K562 (cell line): Measurements from ENCODE around the gene TMOD3. TPM values are rescaled to one million over a fixed set of nuclear protein-coding genes. Genes with fewer than 3 reads are reported as not detected.

Experiments used
- BACH1 ChIP-seq: fragments of 200-800 bp; sonication (Bioruptor generic); IDR thresholded peaks from 2 replicates; pipeline ENCODE4 v1.6.1; 2016; ENCODE audit warnings: missing genetic modification characterization, missing compliant biosample characterization
- IFI16 ChIP-seq: fragments of 250-450 bp; sonication (Bioruptor Pico); IDR thresholded peaks from 2 replicates; pipeline ENCODE4 v2.1.2; 2022; ENCODE audit warnings: mild to moderate bottlenecking, inconsistent platforms
- JUND ChIP-seq, 2 experiments: IDR thresholded peaks; 2 replicates in 1 of 2; 3 replicates in 1 of 2; pipeline ENCODE4 v1.6.1; 2011; ENCODE audit warnings: borderline replicate concordance in 2 of 2, low read depth in 2 of 2, low read length in 2 of 2, improper control_type of control experiment in 1 of 2, missing biosample characterization in 1 of 2, missing genetic modification characterization in 1 of 2, missing genetic modification reagents in 1 of 2
- MECOM ChIP-seq: fragments of 250-450 bp; sonication (Bioruptor Pico); IDR thresholded peaks from 2 replicates; pipeline ENCODE4 v1.8.0; 2022; ENCODE audit warnings: inconsistent platforms
- MIER1 ChIP-seq: fragments of 450-650 bp; IDR thresholded peaks from 2 replicates; pipeline ENCODE4 v1.6.1; 2016; ENCODE audit warnings: antibody characterized with exemption, mild to moderate bottlenecking, low read depth
- PHB2 ChIP-seq: fragments of 450-650 bp; IDR thresholded peaks from 2 replicates; pipeline ENCODE4 v1.6.1; 2017; ENCODE audit warnings: low read depth
- SMARCC2 ChIP-seq: fragments of 450-650 bp; IDR thresholded peaks from 2 replicates; pipeline ENCODE4 v1.6.1; 2017; ENCODE audit warnings: antibody characterized with exemption, moderate library complexity, mild to moderate bottlenecking, low read depth
- SNRNP70 ChIP-seq: fragments of 200-400 bp; formaldehyde crosslinking; optimal IDR thresholded peaks from 2 replicates; pipeline ENCODE3; 2017; ENCODE audit warnings: low read depth, low read length
- SPI1 ChIP-seq: IDR thresholded peaks from 2 replicates; pipeline ENCODE4 v1.6.1; 2011; ENCODE audit warnings: low read depth, low read length, control low read depth, borderline replicate concordance
- SRSF3 ChIP-seq: fragments of 200-400 bp; formaldehyde crosslinking; IDR thresholded peaks from 2 replicates; pipeline ENCODE4 v1.6.1; 2016; ENCODE audit warnings: mild to moderate bottlenecking, low read length, moderate library complexity; ENCODE audit not compliant: insufficient read depth
- ZNF232 ChIP-seq: sonication (generic); formaldehyde crosslinking; IDR thresholded peaks from 2 replicates; pipeline ENCODE4 v1.8.0; 2022; ENCODE audit warnings: mild to moderate bottlenecking, missing genetic modification reagents
- ZNF324 ChIP-seq: fragments of 250-450 bp; sonication (Bioruptor Pico); IDR thresholded peaks from 2 replicates; pipeline ENCODE4 v1.4.0; 2020; ENCODE audit warnings: mild to moderate bottlenecking
- ZNF79 ChIP-seq: fragments of 250-450 bp; sonication (Bioruptor Pico); IDR thresholded peaks from 2 replicates; pipeline ENCODE4 v1.4.0; 2020; ENCODE audit warnings: low read depth, mild to moderate bottlenecking, moderate library complexity
- polyA plus RNA-seq, 8 experiments: library from polyadenylated mRNA; depleted of rRNA in 4 of 8; stranded (reverse) in 5 of 8; unstranded in 3 of 8; fragments of >200 nt; fragmentation: Nextera tagmentation in 2 of 8; fragmentation: Illumina TruSeq in 1 of 8; extraction: Ambion mirVana in 2 of 8; extraction: Trizol in 1 of 8; gene quantifications; 2 replicates each; pipeline versions ENCODE4 v1.2.1 to v1.2.3, GENCODE V29; 2011 to 2014; ENCODE audit warnings: inconsistent platforms in 1 of 8, missing spikeins in 1 of 8
- total RNA-seq, 7 experiments: library from RNA; depleted of rRNA in 6 of 7; stranded (reverse); fragments of >200 nt in 6 of 7; fragmentation: Illumina TruSeq in 2 of 7; extraction: Trizol in 2 of 7; gene quantifications; 2 replicates each; pipeline versions ENCODE4 v1.2.1 to v1.2.3, GENCODE V29; 2011 to 2021; ENCODE audit warnings: low replicate concordance in 1 of 7
- TF ChIP-seq, protein P1 (sequence below): fragments of 250-450 bp; sonication (Bioruptor Pico); IDR thresholded peaks from 2 replicates; pipeline ENCODE4 v1.5.0; 2021
- TF ChIP-seq, protein P2 (sequence below): fragments of 450-650 bp; formaldehyde crosslinking; IDR thresholded peaks from 2 replicates; pipeline ENCODE4 v1.4.0; 2022; ENCODE audit warnings: mild to moderate bottlenecking, moderate library complexity
- TF ChIP-seq, protein P3 (sequence below): fragments of 450-650 bp; IDR thresholded peaks from 2 replicates; pipeline ENCODE4 v1.7.0; 2016; ENCODE audit warnings: borderline replicate concordance
- TF ChIP-seq, protein P4 (sequence below): fragments of 250-450 bp; sonication (Bioruptor Pico); IDR thresholded peaks from 2 replicates; pipeline ENCODE4 v1.5.0; 2022; ENCODE audit warnings: mild to moderate bottlenecking
- TF ChIP-seq, protein P5 (sequence below), 2 experiments: IDR thresholded peaks; 2 replicates each; pipeline ENCODE4 v1.6.1; 2012; ENCODE audit warnings: improper control_type of control experiment in 2 of 2, low read depth in 2 of 2, low read length in 2 of 2, borderline replicate concordance in 1 of 2

The TMOD3 gene
- total and polyA plus RNA-seq, 9 of the 15 experiments (the other 6 are each of a cell fraction or from before 2014, with no cell fraction given) = 6.8 to 45.0 (median 30.9) TPM

DNA sequence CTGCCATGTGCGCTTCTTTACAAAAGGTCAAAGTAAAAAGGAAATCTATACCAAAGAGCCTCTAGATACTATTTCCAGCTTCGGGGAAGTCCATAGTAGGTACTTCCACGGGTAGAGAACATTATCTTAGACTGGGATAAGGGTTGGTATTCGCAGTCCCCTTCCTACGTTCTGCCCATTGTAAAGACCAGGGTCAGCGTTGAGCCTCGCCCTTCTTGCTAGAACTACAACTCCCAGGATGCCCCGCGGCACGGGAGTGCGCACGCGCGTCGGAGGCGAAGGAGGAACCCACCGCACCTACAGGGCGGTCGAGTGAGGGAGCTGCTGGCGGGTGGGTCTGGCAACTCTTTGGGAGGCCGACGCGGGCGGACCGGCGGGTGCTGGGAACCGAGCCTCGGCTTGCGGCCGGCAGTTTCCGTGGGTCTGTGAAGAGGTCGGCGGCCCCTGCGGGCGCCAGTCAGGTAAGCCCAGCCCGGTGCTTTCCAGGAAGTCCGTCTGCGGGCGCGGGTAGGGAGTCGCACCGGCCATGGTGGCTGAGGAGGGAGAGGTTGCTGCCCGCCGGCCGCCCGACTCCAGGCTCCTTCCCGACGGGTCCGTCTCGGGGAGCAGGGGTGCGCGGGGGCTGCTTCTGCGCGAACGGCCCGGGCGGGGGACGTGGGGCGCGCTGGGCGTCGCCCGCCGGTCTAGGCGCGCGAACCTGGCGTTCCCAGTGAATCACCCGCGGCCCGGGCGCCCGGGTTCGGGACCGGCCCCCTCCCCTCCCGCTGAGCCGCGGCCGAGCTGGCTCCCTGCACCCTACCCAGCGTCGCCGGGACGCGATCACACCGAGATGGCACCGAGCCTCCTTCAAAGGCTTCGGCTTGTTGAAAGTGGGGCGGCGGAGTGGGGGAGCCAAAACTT, at the start of gene TMOD3 (continued):
- TF ChIP-seq, protein P1, sequence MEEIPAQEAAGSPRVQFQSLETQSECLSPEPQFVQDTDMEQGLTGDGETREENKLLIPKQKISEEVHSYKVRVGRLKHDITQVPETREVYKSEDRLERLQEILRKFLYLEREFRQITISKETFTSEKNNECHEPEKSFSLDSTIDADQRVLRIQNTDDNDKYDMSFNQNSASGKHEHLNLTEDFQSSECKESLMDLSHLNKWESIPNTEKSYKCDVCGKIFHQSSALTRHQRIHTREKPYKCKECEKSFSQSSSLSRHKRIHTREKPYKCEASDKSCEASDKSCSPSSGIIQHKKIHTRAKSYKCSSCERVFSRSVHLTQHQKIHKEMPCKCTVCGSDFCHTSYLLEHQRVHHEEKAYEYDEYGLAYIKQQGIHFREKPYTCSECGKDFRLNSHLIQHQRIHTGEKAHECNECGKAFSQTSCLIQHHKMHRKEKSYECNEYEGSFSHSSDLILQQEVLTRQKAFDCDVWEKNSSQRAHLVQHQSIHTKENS (CRISPR knock-in tag) = no peak
- no peak for TF ChIP-seq BACH1 (tag)
- TF ChIP-seq IFI16 (CRISPR knock-in tag) = no peak
- TF ChIP-seq SNRNP70 = no peak
- TF ChIP-seq, protein P2, sequence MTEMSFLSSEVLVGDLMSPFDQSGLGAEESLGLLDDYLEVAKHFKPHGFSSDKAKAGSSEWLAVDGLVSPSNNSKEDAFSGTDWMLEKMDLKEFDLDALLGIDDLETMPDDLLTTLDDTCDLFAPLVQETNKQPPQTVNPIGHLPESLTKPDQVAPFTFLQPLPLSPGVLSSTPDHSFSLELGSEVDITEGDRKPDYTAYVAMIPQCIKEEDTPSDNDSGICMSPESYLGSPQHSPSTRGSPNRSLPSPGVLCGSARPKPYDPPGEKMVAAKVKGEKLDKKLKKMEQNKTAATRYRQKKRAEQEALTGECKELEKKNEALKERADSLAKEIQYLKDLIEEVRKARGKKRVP (CRISPR knock-in tag) = no peak
- TF ChIP-seq MECOM (CRISPR knock-in tag) = no peak
- TF ChIP-seq PHB2 = no peak
- no peak for TF ChIP-seq SRSF3
- no peak; the same call in 1 of the 2 replicates for TF ChIP-seq SMARCC2
- no peak; the same call in 1 of the 2 replicates for TF ChIP-seq ZNF324 (CRISPR knock-in tag)
- no peak; the same call in 1 of the 2 replicates for TF ChIP-seq JUND (IDR thresholded peaks at IDR 0.05; ENCODE audit: borderline replicate concordance, low read depth, low read length)
- TF ChIP-seq JUND (tag; IDR thresholded peaks at IDR 0.05; ENCODE audit: borderline replicate concordance, low read depth, low read length) = peak; percentile 15; the same call in 1 of the 3 replicates
- TF ChIP-seq SPI1 = peak; percentile 55; the same call in 1 of the 2 replicates
- TF ChIP-seq, protein P3, sequence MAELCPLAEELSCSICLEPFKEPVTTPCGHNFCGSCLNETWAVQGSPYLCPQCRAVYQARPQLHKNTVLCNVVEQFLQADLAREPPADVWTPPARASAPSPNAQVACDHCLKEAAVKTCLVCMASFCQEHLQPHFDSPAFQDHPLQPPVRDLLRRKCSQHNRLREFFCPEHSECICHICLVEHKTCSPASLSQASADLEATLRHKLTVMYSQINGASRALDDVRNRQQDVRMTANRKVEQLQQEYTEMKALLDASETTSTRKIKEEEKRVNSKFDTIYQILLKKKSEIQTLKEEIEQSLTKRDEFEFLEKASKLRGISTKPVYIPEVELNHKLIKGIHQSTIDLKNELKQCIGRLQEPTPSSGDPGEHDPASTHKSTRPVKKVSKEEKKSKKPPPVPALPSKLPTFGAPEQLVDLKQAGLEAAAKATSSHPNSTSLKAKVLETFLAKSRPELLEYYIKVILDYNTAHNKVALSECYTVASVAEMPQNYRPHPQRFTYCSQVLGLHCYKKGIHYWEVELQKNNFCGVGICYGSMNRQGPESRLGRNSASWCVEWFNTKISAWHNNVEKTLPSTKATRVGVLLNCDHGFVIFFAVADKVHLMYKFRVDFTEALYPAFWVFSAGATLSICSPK = no peak
- TF ChIP-seq, protein P4, sequence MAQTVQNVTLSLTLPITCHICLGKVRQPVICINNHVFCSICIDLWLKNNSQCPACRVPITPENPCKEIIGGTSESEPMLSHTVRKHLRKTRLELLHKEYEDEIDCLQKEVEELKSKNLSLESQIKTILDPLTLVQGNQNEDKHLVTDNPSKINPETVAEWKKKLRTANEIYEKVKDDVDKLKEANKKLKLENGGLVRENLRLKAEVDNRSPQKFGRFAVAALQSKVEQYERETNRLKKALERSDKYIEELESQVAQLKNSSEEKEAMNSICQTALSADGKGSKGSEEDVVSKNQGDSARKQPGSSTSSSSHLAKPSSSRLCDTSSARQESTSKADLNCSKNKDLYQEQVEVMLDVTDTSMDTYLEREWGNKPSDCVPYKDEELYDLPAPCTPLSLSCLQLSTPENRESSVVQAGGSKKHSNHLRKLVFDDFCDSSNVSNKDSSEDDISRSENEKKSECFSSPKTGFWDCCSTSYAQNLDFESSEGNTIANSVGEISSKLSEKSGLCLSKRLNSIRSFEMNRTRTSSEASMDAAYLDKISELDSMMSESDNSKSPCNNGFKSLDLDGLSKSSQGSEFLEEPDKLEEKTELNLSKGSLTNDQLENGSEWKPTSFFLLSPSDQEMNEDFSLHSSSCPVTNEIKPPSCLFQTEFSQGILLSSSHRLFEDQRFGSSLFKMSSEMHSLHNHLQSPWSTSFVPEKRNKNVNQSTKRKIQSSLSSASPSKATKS (CRISPR knock-in tag) = no peak
- TF ChIP-seq ZNF232 = no peak
- no peak for TF ChIP-seq ZNF79 (CRISPR knock-in tag)
- TF ChIP-seq, protein P5, sequence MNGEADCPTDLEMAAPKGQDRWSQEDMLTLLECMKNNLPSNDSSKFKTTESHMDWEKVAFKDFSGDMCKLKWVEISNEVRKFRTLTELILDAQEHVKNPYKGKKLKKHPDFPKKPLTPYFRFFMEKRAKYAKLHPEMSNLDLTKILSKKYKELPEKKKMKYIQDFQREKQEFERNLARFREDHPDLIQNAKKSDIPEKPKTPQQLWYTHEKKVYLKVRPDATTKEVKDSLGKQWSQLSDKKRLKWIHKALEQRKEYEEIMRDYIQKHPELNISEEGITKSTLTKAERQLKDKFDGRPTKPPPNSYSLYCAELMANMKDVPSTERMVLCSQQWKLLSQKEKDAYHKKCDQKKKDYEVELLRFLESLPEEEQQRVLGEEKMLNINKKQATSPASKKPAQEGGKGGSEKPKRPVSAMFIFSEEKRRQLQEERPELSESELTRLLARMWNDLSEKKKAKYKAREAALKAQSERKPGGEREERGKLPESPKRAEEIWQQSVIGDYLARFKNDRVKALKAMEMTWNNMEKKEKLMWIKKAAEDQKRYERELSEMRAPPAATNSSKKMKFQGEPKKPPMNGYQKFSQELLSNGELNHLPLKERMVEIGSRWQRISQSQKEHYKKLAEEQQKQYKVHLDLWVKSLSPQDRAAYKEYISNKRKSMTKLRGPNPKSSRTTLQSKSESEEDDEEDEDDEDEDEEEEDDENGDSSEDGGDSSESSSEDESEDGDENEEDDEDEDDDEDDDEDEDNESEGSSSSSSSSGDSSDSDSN (IDR thresholded peaks at IDR 0.05; ENCODE audit: borderline replicate concordance in 1 of 2, low read depth in 2 of 2, low read length in 2 of 2) = peak; percentile 43 to 63; a peak in 3 of 4 replicates
- TF ChIP-seq MIER1 = no peak
